Measurements from ENCODE around the gene FAM78A. TPM values are rescaled to one million over a fixed set of nuclear protein-coding genes. Genes with fewer than 3 reads are reported as not detected.
"Not testable (repeated sequence)": the region's sequence is repeated elsewhere in the genome, so short reads cannot be mapped to it uniquely, and the experiment has no call there.

Gene FAM78A
- total RNA-seq, 1 donor: 0.36 TPM

- no peak overlapping the region for H3K4me2 ChIP-seq (ENCODE audit: insufficient read depth, low read length)
- no peaks in the 10 kb centered on the region for H4K20me1 ChIP-seq (ENCODE audit: insufficient read depth, low read length)
- no peak overlapping the region for H2AFZ ChIP-seq (ENCODE audit: low read length)
- no peak overlapping the region for H3K4me3 ChIP-seq (ENCODE audit: insufficient read depth, low read length)
- no peaks in the 10 kb centered on the region for H3K36me3 ChIP-seq (ENCODE audit: insufficient read depth, low read length)
- TF ChIP-seq CTCF (IDR thresholded peaks at IDR 0.05; ENCODE audit: extremely low read depth, low read depth, low read length): no peak
- H3K9me3 ChIP-seq (ENCODE audit: low read depth, low read length): no peaks in the 10 kb centered on the region
- no peak for DNase-seq (ENCODE audit: insufficient read length, low spot score, missing footprints)
- H3K79me2 ChIP-seq (ENCODE audit: insufficient read depth, low read length): no peaks in the 10 kb centered on the region
- peaks cover 12% of the 10 kb centered on the region for H3K4me1 ChIP-seq (ENCODE audit: insufficient read depth, low read length)
- no peak overlapping the region for H3K27ac ChIP-seq (ENCODE audit: low read depth, low read length)
- H3K27me3 ChIP-seq (ENCODE audit: insufficient read depth, low read length): peaks cover 2% of the 10 kb centered on the region
Observed at GRCh38 chr9:131252120-131252519, 24.2 kb downstream of the FAM78A start.

GRCh38 chr9:131246618-131247017, 29.7 kb downstream of the FAM78A start:
- H3K4me1 ChIP-seq (ENCODE audit: insufficient read depth, low read length): no peaks in the 10 kb centered on the region
- no peak for TF ChIP-seq CTCF (IDR thresholded peaks at IDR 0.05; ENCODE audit: extremely low read depth, low read depth, low read length)
- H3K9me3 ChIP-seq (ENCODE audit: low read depth, low read length): no peaks in the 10 kb centered on the region
- no peaks in the 10 kb centered on the region for H3K36me3 ChIP-seq (ENCODE audit: insufficient read depth, low read length)
- no peaks in the 10 kb centered on the region for H3K79me2 ChIP-seq (ENCODE audit: insufficient read depth, low read length)
- peaks cover 2% of the 10 kb centered on the region for H3K27me3 ChIP-seq (ENCODE audit: insufficient read depth, low read length)
- H4K20me1 ChIP-seq (ENCODE audit: insufficient read depth, low read length): no peaks in the 10 kb centered on the region
- H3K4me2 ChIP-seq (ENCODE audit: insufficient read depth, low read length): no peak overlapping the region
- no peak for DNase-seq (ENCODE audit: insufficient read length, low spot score, missing footprints)
- no peak overlapping the region for H3K27ac ChIP-seq (ENCODE audit: low read depth, low read length)
- no peak overlapping the region for H2AFZ ChIP-seq (ENCODE audit: low read length)
- H3K4me3 ChIP-seq (ENCODE audit: insufficient read depth, low read length): no peak overlapping the region

- not testable (repeated sequence) for H3K9me3 ChIP-seq (ENCODE audit: low read depth, low read length); H3K27ac ChIP-seq (ENCODE audit: low read depth, low read length); H3K79me2 ChIP-seq (ENCODE audit: insufficient read depth, low read length); H3K36me3 ChIP-seq (ENCODE audit: insufficient read depth, low read length); H3K27me3 ChIP-seq (ENCODE audit: insufficient read depth, low read length); H3K4me2 ChIP-seq (ENCODE audit: insufficient read depth, low read length); H3K4me1 ChIP-seq (ENCODE audit: insufficient read depth, low read length); H3K4me3 ChIP-seq (ENCODE audit: insufficient read depth, low read length); H4K20me1 ChIP-seq (ENCODE audit: insufficient read depth, low read length); H2AFZ ChIP-seq (ENCODE audit: low read length); DNase-seq (ENCODE audit: insufficient read length, low spot score, missing footprints)
Observed at GRCh38 chr9:131244331-131244730, 32.0 kb downstream of the FAM78A start.

GRCh38 chr9:131240047-131240921, 36.0 kb downstream of the FAM78A start:
- Histone ChIP-seq H3K27ac (ENCODE audit: low read depth, low read length) (no peak overlapping the region), H3K4me1 (ENCODE audit: insufficient read depth, low read length) (peaks cover 18% of the 10 kb centered on the region), H3K9me3 (ENCODE audit: low read depth, low read length) (no peaks in the 10 kb centered on the region), H4K20me1 (ENCODE audit: insufficient read depth, low read length) (no peaks in the 10 kb centered on the region), H2AFZ (ENCODE audit: low read length) (no peak overlapping the region), H3K4me3 (ENCODE audit: insufficient read depth, low read length) (no peak overlapping the region), H3K36me3 (ENCODE audit: insufficient read depth, low read length) (no peaks in the 10 kb centered on the region), H3K79me2 (ENCODE audit: insufficient read depth, low read length) (no peaks in the 10 kb centered on the region), H3K4me2 (ENCODE audit: insufficient read depth, low read length) (no peak overlapping the region), H3K27me3 (ENCODE audit: insufficient read depth, low read length) (no peaks in the 10 kb centered on the region)
- no peak for TF ChIP-seq CTCF (IDR thresholded peaks at IDR 0.05; ENCODE audit: extremely low read depth, low read depth, low read length)
- peak; percentile 23 for DNase-seq (ENCODE audit: insufficient read length, low spot score, missing footprints)

All from osteoblast (primary cell).